HepG2 (cell line): Measurements from ENCODE around the gene SYTL3. TPM values are rescaled to one million over a fixed set of nuclear protein-coding genes. Genes with fewer than 3 reads are reported as not detected.
A peak's percentile ranks its signal among the peaks of the same experiment; 100 is the strongest.

Experiments used
- ATF4 ChIP-seq, 2 experiments: fragments of 450-650 bp in 1 of 2; sonication (generic) in 1 of 2; formaldehyde crosslinking; IDR thresholded peaks; 2 replicates each; pipeline versions ENCODE4 v1.5.0 to v1.8.0; 2020 to 2022; ENCODE audit warnings: mild to moderate bottlenecking in 1 of 2, missing genetic modification reagents in 1 of 2
- ELF4 ChIP-seq: sonication (generic); formaldehyde crosslinking; IDR thresholded peaks from 2 replicates; pipeline ENCODE4 v1.5.0; 2020; ENCODE audit warnings: missing genetic modification reagents, mild to moderate bottlenecking, moderate library complexity, borderline replicate concordance
- FOXK1 ChIP-seq: sonication (generic); formaldehyde crosslinking; IDR thresholded peaks from 2 replicates; pipeline ENCODE4 v1.4.0; 2020; ENCODE audit warnings: low read depth, missing genetic modification reagents, borderline replicate concordance
- HIVEP1 ChIP-seq: sonication (generic); formaldehyde crosslinking; IDR thresholded peaks from 2 replicates; pipeline ENCODE4 v1.4.0; 2020; ENCODE audit warnings: mild to moderate bottlenecking, missing genetic modification reagents
- JUND ChIP-seq: sonication (generic); formaldehyde crosslinking; IDR thresholded peaks from 2 replicates; pipeline ENCODE4 v1.8.0; 2022; ENCODE audit warnings: mild to moderate bottlenecking, missing genetic modification reagents
- MIER3 ChIP-seq: IDR thresholded peaks from 2 replicates; pipeline ENCODE4 v1.6.1; 2016; ENCODE audit warnings: missing compliant biosample characterization, borderline replicate concordance
- NFE2L1 ChIP-seq: sonication (generic); formaldehyde crosslinking; IDR thresholded peaks from 2 replicates; pipeline ENCODE4 v1.4.0; 2020; ENCODE audit warnings: missing genetic modification reagents, mild to moderate bottlenecking, borderline replicate concordance
- POGK ChIP-seq: sonication (generic); formaldehyde crosslinking; conservative IDR thresholded peaks from 2 replicates; pipeline ENCODE4 v1.8.0; 2022; ENCODE audit warnings: mild to moderate bottlenecking, moderate library complexity, missing genetic modification reagents
- SIX4 ChIP-seq: sonication (generic); formaldehyde crosslinking; IDR thresholded peaks from 2 replicates; pipeline ENCODE4 v1.4.0; 2020; ENCODE audit warnings: missing genetic modification reagents
- SMC3 ChIP-seq: IDR thresholded peaks from 2 replicates; pipeline ENCODE4 v1.6.1; 2011; ENCODE audit warnings: low read length, improper control_type of control experiment
- TOPORS ChIP-seq: sonication (generic); formaldehyde crosslinking; IDR thresholded peaks from 2 replicates; pipeline ENCODE4 v1.8.0; 2023; ENCODE audit warnings: mild to moderate bottlenecking, missing genetic modification reagents
- ZNF20 ChIP-seq: sonication (generic); formaldehyde crosslinking; IDR thresholded peaks from 2 replicates; pipeline ENCODE4 v1.4.0; 2020; ENCODE audit warnings: mild to moderate bottlenecking, moderate library complexity, missing genetic modification reagents
- ZNF292 ChIP-seq: sonication (generic); formaldehyde crosslinking; IDR thresholded peaks from 2 replicates; pipeline ENCODE4 v1.8.1; 2022; ENCODE audit warnings: mild to moderate bottlenecking, low read depth, missing genetic modification reagents, borderline replicate concordance
- ZNF549 ChIP-seq: sonication (generic); formaldehyde crosslinking; IDR thresholded peaks from 2 replicates; pipeline ENCODE4 v1.5.0; 2020; ENCODE audit warnings: missing genetic modification reagents
- ZNF747 ChIP-seq: sonication (generic); formaldehyde crosslinking; IDR thresholded peaks from 2 replicates; pipeline ENCODE4 v1.8.1; 2023; ENCODE audit warnings: missing genetic modification reagents, mild to moderate bottlenecking, borderline replicate concordance
- ZSCAN25 ChIP-seq: sonication (generic); formaldehyde crosslinking; IDR thresholded peaks from 2 replicates; pipeline ENCODE4 v1.8.0; 2022; ENCODE audit warnings: mild to moderate bottlenecking, missing genetic modification reagents
- polyA plus RNA-seq, 8 experiments: library from polyadenylated mRNA; depleted of rRNA in 3 of 8; stranded (reverse) in 7 of 8; unstranded in 1 of 8; fragments of >200 nt; fragmentation: Illumina TruSeq in 4 of 8; extraction: Trizol in 4 of 8; gene quantifications; 2 replicates each; pipeline versions ENCODE4 v1.2.1 to v1.2.3, GENCODE V29; 2011 to 2016; ENCODE audit warnings: low read depth in 4 of 8, missing spikeins in 1 of 8, mixed read lengths in 1 of 8; ENCODE audit not compliant: insufficient read depth in 1 of 8
- total RNA-seq, 5 experiments: library from RNA; depleted of rRNA; stranded (reverse); fragments of >200 nt; fragmentation: Illumina TruSeq; extraction: Trizol; gene quantifications; 2 replicates each; pipeline ENCODE4 v1.2.3, GENCODE V29; 2016; ENCODE audit warnings: low read depth in 1 of 5
- TF ChIP-seq, protein P1 (sequence below): sonication (generic); formaldehyde crosslinking; IDR thresholded peaks from 2 replicates; pipeline ENCODE4 v1.4.0; 2020; ENCODE audit warnings: mild to moderate bottlenecking, missing genetic modification reagents
- TF ChIP-seq, protein P2 (sequence below): sonication (generic); formaldehyde crosslinking; IDR thresholded peaks from 2 replicates; pipeline ENCODE4 v1.9.0; 2021; ENCODE audit warnings: missing genetic modification reagents, mild to moderate bottlenecking, borderline replicate concordance

SYTL3 gene
- total and polyA plus RNA-seq, 2 of the 13 experiments (the other 11 are each of a cell fraction or from before 2014, with no cell fraction given), result 0.11 to 0.28 TPM

- TF ChIP-seq ZNF20 (CRISPR knock-in tag), result 0 out of 2 replicates have a peak, but pooled peaks have one; percentile 36
- no peak for TF ChIP-seq ZNF747 (CRISPR knock-in tag)
- no peak for TF ChIP-seq MIER3 (CRISPR knock-in tag)
- TF ChIP-seq, protein P1, sequence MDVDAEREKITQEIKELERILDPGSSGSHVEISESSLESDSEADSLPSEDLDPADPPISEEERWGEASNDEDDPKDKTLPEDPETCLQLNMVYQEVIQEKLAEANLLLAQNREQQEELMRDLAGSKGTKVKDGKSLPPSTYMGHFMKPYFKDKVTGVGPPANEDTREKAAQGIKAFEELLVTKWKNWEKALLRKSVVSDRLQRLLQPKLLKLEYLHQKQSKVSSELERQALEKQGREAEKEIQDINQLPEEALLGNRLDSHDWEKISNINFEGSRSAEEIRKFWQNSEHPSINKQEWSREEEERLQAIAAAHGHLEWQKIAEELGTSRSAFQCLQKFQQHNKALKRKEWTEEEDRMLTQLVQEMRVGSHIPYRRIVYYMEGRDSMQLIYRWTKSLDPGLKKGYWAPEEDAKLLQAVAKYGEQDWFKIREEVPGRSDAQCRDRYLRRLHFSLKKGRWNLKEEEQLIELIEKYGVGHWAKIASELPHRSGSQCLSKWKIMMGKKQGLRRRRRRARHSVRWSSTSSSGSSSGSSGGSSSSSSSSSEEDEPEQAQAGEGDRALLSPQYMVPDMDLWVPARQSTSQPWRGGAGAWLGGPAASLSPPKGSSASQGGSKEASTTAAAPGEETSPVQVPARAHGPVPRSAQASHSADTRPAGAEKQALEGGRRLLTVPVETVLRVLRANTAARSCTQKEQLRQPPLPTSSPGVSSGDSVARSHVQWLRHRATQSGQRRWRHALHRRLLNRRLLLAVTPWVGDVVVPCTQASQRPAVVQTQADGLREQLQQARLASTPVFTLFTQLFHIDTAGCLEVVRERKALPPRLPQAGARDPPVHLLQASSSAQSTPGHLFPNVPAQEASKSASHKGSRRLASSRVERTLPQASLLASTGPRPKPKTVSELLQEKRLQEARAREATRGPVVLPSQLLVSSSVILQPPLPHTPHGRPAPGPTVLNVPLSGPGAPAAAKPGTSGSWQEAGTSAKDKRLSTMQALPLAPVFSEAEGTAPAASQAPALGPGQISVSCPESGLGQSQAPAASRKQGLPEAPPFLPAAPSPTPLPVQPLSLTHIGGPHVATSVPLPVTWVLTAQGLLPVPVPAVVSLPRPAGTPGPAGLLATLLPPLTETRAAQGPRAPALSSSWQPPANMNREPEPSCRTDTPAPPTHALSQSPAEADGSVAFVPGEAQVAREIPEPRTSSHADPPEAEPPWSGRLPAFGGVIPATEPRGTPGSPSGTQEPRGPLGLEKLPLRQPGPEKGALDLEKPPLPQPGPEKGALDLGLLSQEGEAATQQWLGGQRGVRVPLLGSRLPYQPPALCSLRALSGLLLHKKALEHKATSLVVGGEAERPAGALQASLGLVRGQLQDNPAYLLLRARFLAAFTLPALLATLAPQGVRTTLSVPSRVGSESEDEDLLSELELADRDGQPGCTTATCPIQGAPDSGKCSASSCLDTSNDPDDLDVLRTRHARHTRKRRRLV (CRISPR knock-in tag), result 0 out of 2 replicates have a peak, but pooled peaks have one; percentile 41
- no peak; the same call in 1 of the 2 replicates for TF ChIP-seq TOPORS
- TF ChIP-seq ZSCAN25 (CRISPR knock-in tag), result no peak
- TF ChIP-seq ZNF292 (CRISPR knock-in tag), result no peak
- TF ChIP-seq ATF4 (CRISPR knock-in tag; IDR thresholded peaks at IDR 0.05), result no peak
- 0 out of 2 replicates have a peak, but pooled peaks have one; percentile 4 for TF ChIP-seq ELF4
- TF ChIP-seq JUND (CRISPR knock-in tag), result no peak
- peak; percentile 8; the same call in 1 of the 2 replicates for TF ChIP-seq SIX4 (CRISPR knock-in tag)
- TF ChIP-seq FOXK1, result no peak
- no peak for TF ChIP-seq SMC3
- TF ChIP-seq HIVEP1 (CRISPR knock-in tag), result no peak
- no peak for TF ChIP-seq POGK (CRISPR knock-in tag)
- no peak for TF ChIP-seq NFE2L1 (CRISPR knock-in tag)
- TF ChIP-seq, protein P2, sequence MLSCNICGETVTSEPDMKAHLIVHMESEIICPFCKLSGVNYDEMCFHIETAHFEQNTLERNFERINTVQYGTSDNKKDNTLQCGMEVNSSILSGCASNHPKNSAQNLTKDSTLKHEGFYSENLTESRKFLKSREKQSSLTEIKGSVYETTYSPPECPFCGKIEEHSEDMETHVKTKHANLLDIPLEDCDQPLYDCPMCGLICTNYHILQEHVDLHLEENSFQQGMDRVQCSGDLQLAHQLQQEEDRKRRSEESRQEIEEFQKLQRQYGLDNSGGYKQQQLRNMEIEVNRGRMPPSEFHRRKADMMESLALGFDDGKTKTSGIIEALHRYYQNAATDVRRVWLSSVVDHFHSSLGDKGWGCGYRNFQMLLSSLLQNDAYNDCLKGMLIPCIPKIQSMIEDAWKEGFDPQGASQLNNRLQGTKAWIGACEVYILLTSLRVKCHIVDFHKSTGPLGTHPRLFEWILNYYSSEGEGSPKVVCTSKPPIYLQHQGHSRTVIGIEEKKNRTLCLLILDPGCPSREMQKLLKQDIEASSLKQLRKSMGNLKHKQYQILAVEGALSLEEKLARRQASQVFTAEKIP (CRISPR knock-in tag), result no peak
- no peak for TF ChIP-seq ZNF549 (CRISPR knock-in tag)
These were observed 6.0 kb upstream of the SYTL3 start (continued) for GRCh38 chr6:158643836-158644230.
